Progenitor cell of endocrine pancreas (in vitro differentiated cells): ENCODE data around the gene KRT2. TPM values are rescaled to one million over a fixed set of nuclear protein-coding genes. Genes with fewer than 3 reads are reported as not detected.

Experiments
- DNase-seq: peaks from one replicate; pipeline ENCODE4 v3.0.0; 2021; ENCODE audit warnings: low spot score; ENCODE audit not compliant: unreplicated experiment
- H3K27ac Mint-ChIP-seq: 2 replicates; pipeline ENCODE4 v1.8.0; 2021; ENCODE audit warnings: mild to moderate bottlenecking, moderate library complexity, mixed read lengths
- H3K27me3 Mint-ChIP-seq: 2 replicates; pipeline ENCODE4 v1.8.0; 2021; ENCODE audit warnings: mixed read lengths
- H3K36me3 Mint-ChIP-seq: 2 replicates; pipeline ENCODE4 v1.8.0; 2022; ENCODE audit warnings: mixed read lengths; ENCODE audit not compliant: insufficient read depth
- H3K4me1 Mint-ChIP-seq: 2 replicates; pipeline ENCODE4 v1.8.0; 2021; ENCODE audit warnings: low read depth, mixed read lengths
- H3K4me3 Mint-ChIP-seq: 2 replicates; pipeline ENCODE4 v1.8.0; 2021; ENCODE audit warnings: low read depth, mild to moderate bottlenecking, moderate library complexity, mixed read lengths
- H3K9me3 Mint-ChIP-seq: 2 replicates; pipeline ENCODE4 v1.8.0; 2021; ENCODE audit warnings: low read depth, mixed read lengths
- total RNA-seq: library from RNA; stranded (reverse); gene quantifications from 2 replicates; pipeline ENCODE4 v1.2.1, GENCODE V29; 2021
- TF ChIP-seq, protein P1 (sequence below): fragments of 200-600 bp; sonication (generic); IDR thresholded peaks from one replicate; pipeline ENCODE4 v1.5.0; 2021; ENCODE audit warnings: antibody characterized with exemption, mild to moderate bottlenecking; ENCODE audit not compliant: unreplicated experiment

KRT2 gene
- total RNA-seq, 1 donor from 2014 or later, result not detected

DNA sequence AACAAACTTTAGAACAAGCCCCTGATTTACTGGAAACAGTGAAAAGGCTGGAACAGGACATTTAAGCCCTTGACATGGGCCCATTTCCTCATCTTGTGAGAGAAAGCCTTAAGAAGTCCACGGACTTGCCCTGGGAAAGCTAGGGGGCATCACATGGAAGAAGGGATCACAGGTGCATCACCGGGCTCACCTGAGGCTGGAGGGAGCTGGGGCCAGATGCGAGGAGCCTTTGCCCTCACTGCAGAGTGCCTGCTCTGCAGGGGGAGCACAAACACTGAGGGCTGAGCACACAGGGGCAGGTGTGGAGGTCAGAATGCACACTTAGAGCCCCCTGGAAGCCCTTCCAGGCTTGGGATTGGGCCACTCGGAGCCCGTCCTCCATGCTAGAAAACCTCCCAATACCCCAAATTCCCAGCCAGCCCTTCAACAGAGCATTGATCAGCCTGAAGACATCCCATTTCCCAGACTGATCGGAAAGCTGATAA lies 33.4 kb upstream of the KRT2 start:
- H3K4me3 Mint-ChIP-seq, result no peak overlapping the region
- peaks cover 85% of the 10 kb centered on the region for H3K27me3 Mint-ChIP-seq
- no peaks in the 10 kb centered on the region for H3K4me1 Mint-ChIP-seq
- H3K9me3 Mint-ChIP-seq, result no peaks in the 10 kb centered on the region
- no peak for DNase-seq
- no peaks in the 10 kb centered on the region for H3K36me3 Mint-ChIP-seq
- no peak overlapping the region for H3K27ac Mint-ChIP-seq
- TF ChIP-seq, protein P1, sequence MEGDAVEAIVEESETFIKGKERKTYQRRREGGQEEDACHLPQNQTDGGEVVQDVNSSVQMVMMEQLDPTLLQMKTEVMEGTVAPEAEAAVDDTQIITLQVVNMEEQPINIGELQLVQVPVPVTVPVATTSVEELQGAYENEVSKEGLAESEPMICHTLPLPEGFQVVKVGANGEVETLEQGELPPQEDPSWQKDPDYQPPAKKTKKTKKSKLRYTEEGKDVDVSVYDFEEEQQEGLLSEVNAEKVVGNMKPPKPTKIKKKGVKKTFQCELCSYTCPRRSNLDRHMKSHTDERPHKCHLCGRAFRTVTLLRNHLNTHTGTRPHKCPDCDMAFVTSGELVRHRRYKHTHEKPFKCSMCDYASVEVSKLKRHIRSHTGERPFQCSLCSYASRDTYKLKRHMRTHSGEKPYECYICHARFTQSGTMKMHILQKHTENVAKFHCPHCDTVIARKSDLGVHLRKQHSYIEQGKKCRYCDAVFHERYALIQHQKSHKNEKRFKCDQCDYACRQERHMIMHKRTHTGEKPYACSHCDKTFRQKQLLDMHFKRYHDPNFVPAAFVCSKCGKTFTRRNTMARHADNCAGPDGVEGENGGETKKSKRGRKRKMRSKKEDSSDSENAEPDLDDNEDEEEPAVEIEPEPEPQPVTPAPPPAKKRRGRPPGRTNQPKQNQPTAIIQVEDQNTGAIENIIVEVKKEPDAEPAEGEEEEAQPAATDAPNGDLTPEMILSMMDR, result no peak

DNA sequence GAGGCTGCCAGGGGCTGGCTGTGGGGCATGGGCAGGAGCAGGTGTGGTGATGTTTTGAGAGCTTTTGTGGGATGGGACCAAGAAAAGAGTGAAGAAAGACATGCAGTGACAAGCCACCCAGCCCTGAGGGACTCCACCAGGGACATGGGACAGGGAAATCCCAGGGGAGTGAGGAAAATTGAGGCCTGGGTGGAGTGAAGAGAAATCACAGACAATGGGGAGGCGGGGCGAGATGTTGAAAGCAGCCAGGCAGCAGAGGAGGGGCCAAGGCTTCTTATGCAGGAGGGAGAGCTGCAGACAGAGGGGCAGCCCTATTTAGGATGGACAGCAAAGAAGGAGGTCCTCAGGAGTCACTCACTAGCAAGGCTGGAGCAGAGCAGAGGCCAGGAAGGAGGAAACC lies 32.4 kb upstream of the KRT2 start:
- TF ChIP-seq, protein P1, result no peak
- Mint-ChIP-seq H3K4me3 (no peak overlapping the region), H3K4me1 (no peaks in the 10 kb centered on the region), H3K27me3 (peaks cover 81% of the 10 kb centered on the region), H3K27ac (no peak overlapping the region), H3K36me3 (no peaks in the 10 kb centered on the region), H3K9me3 (no peaks in the 10 kb centered on the region)
- DNase-seq, result no peak

GRCh38 chr12:52683575-52684300 lies 31.7 kb upstream of the KRT2 start:
- no peaks in the 10 kb centered on the region for H3K36me3 Mint-ChIP-seq
- no peak overlapping the region for H3K27ac Mint-ChIP-seq
- no peak overlapping the region for H3K4me3 Mint-ChIP-seq
- H3K9me3 Mint-ChIP-seq, result no peaks in the 10 kb centered on the region
- DNase-seq, result no peak
- peaks cover 77% of the 10 kb centered on the region for H3K27me3 Mint-ChIP-seq
- TF ChIP-seq, protein P1, result no peak
- no peaks in the 10 kb centered on the region for H3K4me1 Mint-ChIP-seq

- no peak for DNase-seq
- Mint-ChIP-seq H3K36me3 (no peaks in the 10 kb centered on the region), H3K9me3 (no peaks in the 10 kb centered on the region), H3K27ac (no peak overlapping the region), H3K4me3 (no peak overlapping the region), H3K27me3 (peaks cover 78% of the 10 kb centered on the region), H3K4me1 (no peaks in the 10 kb centered on the region)
- TF ChIP-seq, protein P1, result no peak
These were observed 31.0 kb upstream of the KRT2 start for GRCh38 chr12:52682938-52683574.

- no peak for DNase-seq
- Mint-ChIP-seq H3K27ac (no peak overlapping the region), H3K27me3 (peaks cover 74% of the 10 kb centered on the region), H3K36me3 (no peaks in the 10 kb centered on the region), H3K9me3 (no peaks in the 10 kb centered on the region), H3K4me3 (no peak overlapping the region), H3K4me1 (no peaks in the 10 kb centered on the region)
- TF ChIP-seq, protein P1, result no peak
These were observed 30.3 kb upstream of the KRT2 start for GRCh38 chr12:52682381-52682660.
